Esophagus squamous epithelium (tissue), 4 donors: ENCODE measurements around the gene ENKD1.
"Not testable (repeated sequence)": the region's sequence is repeated elsewhere in the genome, so short reads cannot be mapped to it uniquely, and the experiment has no call there.

ENCODE experiments used
- CTCF ChIP-seq, 6 experiments: fragments of 450-650 bp in 4 of 6; fragments of 200-600 bp in 2 of 6; sonication (generic) in 2 of 6; IDR thresholded peaks; one replicate each; pipeline ENCODE4 v1.5.1; 2016 to 2019; ENCODE audit warnings: antibody characterized with exemption in 6 of 6, mild to moderate bottlenecking in 4 of 6, moderate library complexity in 4 of 6
- POLR2A ChIP-seq, 4 donors: fragments of 450-650 bp; IDR thresholded peaks; one replicate each; pipeline ENCODE4 v1.6.1; 2017; ENCODE audit warnings: antibody characterized with exemption in 4 of 4, mild to moderate bottlenecking in 4 of 4, moderate library complexity in 3 of 4

GRCh38 chr16:67693517-67694285 lies 27.2 kb upstream of the ENKD1 start:
- not testable (repeated sequence) for TF ChIP-seq CTCF, POLR2A (IDR thresholded peaks at IDR 0.05)
